GM18511 (cell line): Measurements from ENCODE around the gene ITPKB.
A peak's percentile ranks its signal among the peaks of the same experiment; 100 is the strongest.

Source experiments
- ATAC-seq: cut with Tn5 transposase; IDR thresholded peaks from one replicate; pipeline ENCODE4 v1.9.1; 2021; ENCODE audit warnings: mild to moderate bottlenecking, moderate library complexity; ENCODE audit not compliant: unreplicated experiment

ITPKB gene

GRCh38 chr1:226708342-226708780 is 30.7 kb downstream of the ITPKB start:
- ATAC-seq = no peak

GRCh38 chr1:226706684-226707083 is 32.4 kb downstream of the ITPKB start:
- ATAC-seq = no peak

GRCh38 chr1:226704169-226704937 is 34.7 kb downstream of the ITPKB start:
- no peak for ATAC-seq

GRCh38 chr1:226702957-226703831 is 35.9 kb downstream of the ITPKB start:
- ATAC-seq = peak; percentile 82

GRCh38 chr1:226702318-226702956 is 36.6 kb downstream of the ITPKB start:
- ATAC-seq = no peak

GRCh38 chr1:226700861-226701260 is 38.2 kb downstream of the ITPKB start:
- ATAC-seq = no peak

GRCh38 chr1:226699166-226699565 is 39.9 kb downstream of the ITPKB start:
- ATAC-seq = no peak

- ATAC-seq = no peak
Observed at GRCh38 chr1:226698659-226699058, 40.4 kb downstream of the ITPKB start.

GRCh38 chr1:226697929-226698544 is 41.0 kb downstream of the ITPKB start:
- ATAC-seq = peak; percentile 32

- ATAC-seq = peak; percentile 75
Observed at GRCh38 chr1:226697151-226697928, 41.7 kb downstream of the ITPKB start.

- no peak for ATAC-seq
Observed at GRCh38 chr1:226696547-226696946, 42.5 kb downstream of the ITPKB start.

- ATAC-seq = no peak
Observed at GRCh38 chr1:226695335-226695900, 43.7 kb downstream of the ITPKB start.

- no peak for ATAC-seq
Observed at GRCh38 chr1:226692823-226693222, 46.3 kb downstream of the ITPKB start.

GRCh38 chr1:226692051-226692792 is 46.9 kb downstream of the ITPKB start:
- no peak for ATAC-seq

GRCh38 chr1:226691247-226691646 is 47.8 kb downstream of the ITPKB start:
- ATAC-seq = peak; percentile 67

- ATAC-seq = no peak
Observed at GRCh38 chr1:226690460-226690982, 48.6 kb downstream of the ITPKB start.

- no peak for ATAC-seq
Observed at GRCh38 chr1:226688808-226689207, 50.3 kb downstream of the ITPKB start.

GRCh38 chr1:226688056-226688748 is 50.9 kb downstream of the ITPKB start:
- ATAC-seq = no peak
